DOHH2 (cell line): ENCODE data around the gene SYNJ2BP.

Source experiments
- CTCF ChIP-seq: fragments of 200-600 bp; sonication (generic); IDR thresholded peaks from one replicate; pipeline ENCODE4 v1.5.1; 2014; ENCODE audit warnings: antibody characterized with exemption, mild to moderate bottlenecking, low read depth, low read length; ENCODE audit not compliant: poor library complexity, severe bottlenecking
- EZH2phosphoT487 ChIP-seq: fragments of 200-600 bp; sonication (generic); IDR thresholded peaks from 2 replicates; pipeline ENCODE4 v1.6.1; 2017; ENCODE audit warnings: borderline replicate concordance, mild to moderate bottlenecking, antibody characterized with exemption, low read length, moderate library complexity, mixed read lengths

GRCh38 chr14:70451874-70452273 lies 35.0 kb upstream of the SYNJ2BP start, which contains the start of gene ADAM21:
- TF ChIP-seq CTCF = no peak
- TF ChIP-seq EZH2phosphoT487 = no peak
